ENCODE data around the gene PEX11G.

PEX11G gene

DNA sequence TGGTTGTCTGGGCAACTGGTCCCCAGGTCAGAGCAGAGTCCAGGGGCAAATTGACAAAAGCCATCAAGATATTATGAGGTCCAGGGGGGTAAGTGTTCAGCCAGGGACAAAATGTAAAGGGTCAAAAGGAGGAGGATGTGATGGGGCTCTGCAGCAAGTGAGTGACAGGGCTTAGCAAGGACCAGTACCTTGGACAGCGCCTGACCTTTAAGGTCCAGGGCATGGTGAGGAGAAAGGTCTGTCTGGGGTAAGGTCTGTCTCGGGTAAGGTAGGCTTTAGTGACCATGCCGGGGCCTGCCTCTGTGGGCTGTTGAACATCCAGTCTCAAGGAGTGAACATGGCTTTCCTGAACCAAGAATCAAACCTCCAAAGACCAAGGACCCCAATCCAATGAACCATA lies 20.8 kb upstream of the PEX11G start:
- H3K27me3 ChIP-seq (ENCODE audit: insufficient read depth, low read depth, severe bottlenecking): peaks cover 41% of the 10 kb centered on the region
- no peak for DNase-seq
- no peak overlapping the region for H3K27ac ChIP-seq
- no peaks in the 10 kb centered on the region for H3K36me3 ChIP-seq
- TF ChIP-seq CTCF (IDR thresholded peaks at IDR 0.05; ENCODE audit: low read depth, low read length): no peak
- H3K9me3 ChIP-seq (ENCODE audit: severe bottlenecking): peaks cover 5% of the 10 kb centered on the region
- H3K4me3 ChIP-seq (ENCODE audit: low read depth, low read length): no peak overlapping the region

DNA sequence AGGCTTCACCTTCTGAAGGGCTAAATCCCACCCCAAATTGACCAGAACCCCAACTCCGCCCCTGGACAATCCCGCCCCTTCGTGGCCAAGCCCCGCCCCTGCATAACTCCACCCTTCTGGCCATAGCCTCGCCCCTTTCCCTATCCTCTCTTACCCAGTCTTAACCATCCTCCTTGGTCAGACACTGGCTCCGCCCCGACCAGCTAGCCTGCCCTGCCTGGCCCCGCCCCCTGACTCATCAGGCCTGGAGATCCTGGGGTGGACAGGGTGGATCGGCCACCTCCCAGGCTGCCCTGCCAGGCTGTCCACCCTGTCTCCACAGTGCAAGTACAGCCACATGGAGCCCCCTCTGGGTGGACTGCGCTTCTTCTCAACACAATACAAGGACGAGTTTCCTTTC lies 19.0 kb upstream of the PEX11G start:
- H3K27ac ChIP-seq: no peak overlapping the region
- peaks cover 26% of the 10 kb centered on the region for H3K27me3 ChIP-seq (ENCODE audit: insufficient read depth, low read depth, severe bottlenecking)
- no peaks in the 10 kb centered on the region for H3K36me3 ChIP-seq
- H3K9me3 ChIP-seq (ENCODE audit: severe bottlenecking): peaks cover 3% of the 10 kb centered on the region
- peak; percentile 78 for DNase-seq
- no peak overlapping the region for H3K4me3 ChIP-seq (ENCODE audit: low read depth, low read length)
- no peak for TF ChIP-seq CTCF (IDR thresholded peaks at IDR 0.05; ENCODE audit: low read depth, low read length)

- Histone ChIP-seq H3K27ac (no peak overlapping the region), H3K4me3 (ENCODE audit: low read depth, low read length) (no peak overlapping the region), H3K36me3 (no peaks in the 10 kb centered on the region), H3K27me3 (ENCODE audit: insufficient read depth, low read depth, severe bottlenecking) (peaks cover 29% of the 10 kb centered on the region), H3K9me3 (ENCODE audit: severe bottlenecking) (peaks cover 2% of the 10 kb centered on the region)
- peak; percentile 72 for DNase-seq
- TF ChIP-seq CTCF (IDR thresholded peaks at IDR 0.05; ENCODE audit: low read depth, low read length): no peak
Observed at GRCh38 chr19:7506385-7507328, 17.8 kb upstream of the PEX11G start.

DNA sequence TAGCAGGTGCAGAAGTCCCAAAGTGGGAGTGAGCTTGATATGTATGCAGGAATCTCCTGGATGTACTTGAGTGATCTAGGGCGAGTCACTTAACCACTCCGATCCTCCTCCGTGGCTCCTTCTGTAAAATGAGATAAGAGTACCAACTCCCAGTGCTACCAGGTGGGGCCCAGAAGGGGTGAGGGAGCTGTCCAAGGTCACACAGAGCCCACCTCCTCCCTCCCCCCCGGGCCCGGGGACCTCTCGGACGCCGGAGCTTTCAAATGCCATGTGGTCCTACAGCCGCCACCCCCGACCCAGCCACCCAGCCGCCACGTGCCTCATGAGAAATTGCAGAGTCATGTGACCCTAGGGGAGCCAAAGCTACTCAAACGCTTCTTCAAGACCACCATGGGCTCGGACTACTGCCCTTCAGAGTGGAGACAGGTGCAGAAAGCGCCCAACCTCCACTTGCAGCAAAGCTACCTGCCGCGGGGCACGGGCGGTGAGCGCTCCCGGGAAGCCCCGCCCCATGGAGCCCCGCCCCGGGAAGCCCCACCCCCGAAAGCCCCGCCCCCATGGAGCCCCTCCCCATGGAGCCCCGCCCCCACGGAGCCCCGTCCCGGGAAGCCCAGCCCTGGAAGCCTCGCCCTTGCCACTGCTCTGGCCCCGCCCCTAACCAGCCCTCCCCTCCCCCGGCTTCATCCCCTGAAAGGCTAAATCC lies 17.0 kb upstream of the PEX11G start:
- TF ChIP-seq CTCF (IDR thresholded peaks at IDR 0.05; ENCODE audit: low read depth, low read length): no peak
- no peaks in the 10 kb centered on the region for H3K9me3 ChIP-seq (ENCODE audit: severe bottlenecking)
- H3K27ac ChIP-seq: no peak overlapping the region
- no peak overlapping the region for H3K4me3 ChIP-seq (ENCODE audit: low read depth, low read length)
- DNase-seq: no peak
- no peaks in the 10 kb centered on the region for H3K36me3 ChIP-seq
- H3K27me3 ChIP-seq (ENCODE audit: insufficient read depth, low read depth, severe bottlenecking): peaks cover 30% of the 10 kb centered on the region

- H3K9me3 ChIP-seq (ENCODE audit: severe bottlenecking): no peaks in the 10 kb centered on the region
- no peak overlapping the region for H3K27ac ChIP-seq
- no peaks in the 10 kb centered on the region for H3K36me3 ChIP-seq
- DNase-seq: no peak
- H3K27me3 ChIP-seq (ENCODE audit: insufficient read depth, low read depth, severe bottlenecking): peaks cover 34% of the 10 kb centered on the region
- no peak overlapping the region for H3K4me3 ChIP-seq (ENCODE audit: low read depth, low read length)
- no peak for TF ChIP-seq CTCF (IDR thresholded peaks at IDR 0.05; ENCODE audit: low read depth, low read length)
Observed at GRCh38 chr19:7505288-7505681, 16.4 kb upstream of the PEX11G start.
